Stimulated activated CD8-positive, alpha-beta memory T cell treated with anti-CD3 and anti-CD28 coated beads, Interleukin-12 subunit alpha, Interleukin-12 subunit beta, amount 100 ng/mL, for 24 hours (primary cell): ENCODE data around the gene ALDOB.

ENCODE experiments used
- DNase-seq: peaks from one replicate; pipeline ENCODE4 v3.0.0-alpha.2; 2020; ENCODE audit errors: extremely low read depth

ALDOB gene

GRCh38 chr9:101455656-101456240 is 20.2 kb upstream of the ALDOB start:
- DNase-seq: no peak

- no peak for DNase-seq
Measured at GRCh38 chr9:101453776-101454570, 18.4 kb upstream of the ALDOB start.

- no peak for DNase-seq
Measured at GRCh38 chr9:101451498-101451897, 15.9 kb upstream of the ALDOB start.

- DNase-seq: no peak
Measured at GRCh38 chr9:101450931-101451330, 15.4 kb upstream of the ALDOB start.

- no peak for DNase-seq
Measured at GRCh38 chr9:101449071-101449721, 13.6 kb upstream of the ALDOB start.

GRCh38 chr9:101448680-101449070 is 13.1 kb upstream of the ALDOB start:
- no peak for DNase-seq

- DNase-seq: no peak
Measured at GRCh38 chr9:101446732-101447131, 11.2 kb upstream of the ALDOB start.

GRCh38 chr9:101445353-101446029 is 9.9 kb upstream of the ALDOB start:
- DNase-seq: no peak

- no peak for DNase-seq
Measured at GRCh38 chr9:101443364-101443771, 7.8 kb upstream of the ALDOB start.

- no peak for DNase-seq
Measured at GRCh38 chr9:101442736-101443135, 7.2 kb upstream of the ALDOB start.

- no peak for DNase-seq
Measured at GRCh38 chr9:101442318-101442717, 6.7 kb upstream of the ALDOB start.

GRCh38 chr9:101440714-101441230 is 5.2 kb upstream of the ALDOB start:
- DNase-seq: no peak

GRCh38 chr9:101438523-101438922 is 2.9 kb upstream of the ALDOB start:
- DNase-seq: no peak

GRCh38 chr9:101437806-101438232 is 2.2 kb upstream of the ALDOB start:
- no peak for DNase-seq

- no peak for DNase-seq
Measured at GRCh38 chr9:101434998-101435397, 576 bp downstream of the ALDOB start.

- no peak for DNase-seq
Measured at GRCh38 chr9:101433229-101433628, 2.3 kb downstream of the ALDOB start.

- DNase-seq: no peak
Measured at GRCh38 chr9:101432740-101433139, 2.8 kb downstream of the ALDOB start.

- no peak for DNase-seq
Measured at GRCh38 chr9:101432171-101432570, 3.4 kb downstream of the ALDOB start.

GRCh38 chr9:101429736-101430135 is 5.8 kb downstream of the ALDOB start:
- no peak for DNase-seq

- no peak for DNase-seq
Measured at GRCh38 chr9:101428909-101429308, 6.7 kb downstream of the ALDOB start.

- DNase-seq: no peak
Measured at GRCh38 chr9:101427957-101428655, 7.5 kb downstream of the ALDOB start.

GRCh38 chr9:101427358-101427757 is 8.2 kb downstream of the ALDOB start:
- no peak for DNase-seq
